GM18951 (cell line): ENCODE data around the gene CD5L.

Source experiments
- POLR2A ChIP-seq: IDR thresholded peaks from 4 replicates; pipeline ENCODE4 v1.6.1; 2011; ENCODE audit warnings: mild to moderate bottlenecking; ENCODE audit not compliant: insufficient read length, insufficient read depth; ENCODE audit errors: extremely low read depth
- in situ Hi-C: fragments of 300-500 bp; cut with MboI; formaldehyde crosslinking; loops from one replicate; pipeline ENCODE4 v1.12.0; 2022; ENCODE audit warnings: low sequenced_read_pairs, mixed read lengths, inconsistent platforms; ENCODE audit not compliant: unreplicated experiment

Gene CD5L

GRCh38 chr1:157841708-157842107 lies at the start of gene CD5L:
CD5L (minus strand) TSS chr1:157841808; CDS start chr1:157841701, 107 bp downstream.
- in situ Hi-C loops = no loop called here

GRCh38 chr1:157882580-157882979 lies 41.0 kb upstream of the CD5L start:
- no peak for TF ChIP-seq POLR2A
- in situ Hi-C loops = no loop called here

More at GRCh38 chr1:157841708-157842107, at the start of gene CD5L:
- TF ChIP-seq POLR2A = no peak

GRCh38 chr1:157880621-157881020 lies 39.0 kb upstream of the CD5L start:
- in situ Hi-C loops = no loop called here
- no peak for TF ChIP-seq POLR2A

GRCh38 chr1:157878059-157878458 lies 36.5 kb upstream of the CD5L start:
- TF ChIP-seq POLR2A = no peak
- in situ Hi-C loops = no loop called here

- no peak for TF ChIP-seq POLR2A
- in situ Hi-C loops = no loop called here
These were observed 28.9 kb upstream of the CD5L start for GRCh38 chr1:157870490-157870889.

- TF ChIP-seq POLR2A = no peak
- in situ Hi-C loops = no loop called here
These were observed 27.0 kb upstream of the CD5L start for GRCh38 chr1:157868654-157869053.

GRCh38 chr1:157862114-157863070 lies 20.8 kb upstream of the CD5L start:
- no peak for TF ChIP-seq POLR2A
- in situ Hi-C loops = no loop called here

- no peak for TF ChIP-seq POLR2A
- in situ Hi-C loops = no loop called here
These were observed 14.9 kb upstream of the CD5L start for GRCh38 chr1:157856538-157856937.

- in situ Hi-C loops = no loop called here
- no peak for TF ChIP-seq POLR2A
These were observed 10.9 kb upstream of the CD5L start for GRCh38 chr1:157852476-157852875.

GRCh38 chr1:157849229-157849875 lies 7.7 kb upstream of the CD5L start:
- TF ChIP-seq POLR2A = no peak
- in situ Hi-C loops = no loop called here

GRCh38 chr1:157844089-157844830 lies 2.7 kb upstream of the CD5L start:
- TF ChIP-seq POLR2A = no peak
- in situ Hi-C loops = no loop called here

GRCh38 chr1:157842939-157843338 lies 1.3 kb upstream of the CD5L start:
- no peak for TF ChIP-seq POLR2A
- in situ Hi-C loops = no loop called here

GRCh38 chr1:157838966-157839365 lies 2.6 kb downstream of the CD5L start:
- no peak for TF ChIP-seq POLR2A
- in situ Hi-C loops = no loop called here
